Myocyte (in vitro differentiated cells): ENCODE data around the gene SLC10A7. TPM values are rescaled to one million over a fixed set of nuclear protein-coding genes. Genes with fewer than 3 reads are reported as not detected.

ENCODE experiments used
- DNase-seq: peaks from one replicate; pipeline ENCODE4 v3.0.0-alpha.2; 2012; ENCODE audit warnings: low read depth
- microRNA-seq: library from miRNA; unstranded; fragments of <30 nt; microRNA quantifications from one replicate; pipeline ENCODE4, GENCODE V29; 2016
- total RNA-seq: library from RNA; depleted of rRNA; stranded (reverse); fragments of >200 nt; gene quantifications from 2 replicates; pipeline ENCODE4 v1.2.3, GENCODE V29; 2014

The SLC10A7 gene
- total RNA-seq, 1 donor from 2014 or later, result 5.6 TPM

DNA sequence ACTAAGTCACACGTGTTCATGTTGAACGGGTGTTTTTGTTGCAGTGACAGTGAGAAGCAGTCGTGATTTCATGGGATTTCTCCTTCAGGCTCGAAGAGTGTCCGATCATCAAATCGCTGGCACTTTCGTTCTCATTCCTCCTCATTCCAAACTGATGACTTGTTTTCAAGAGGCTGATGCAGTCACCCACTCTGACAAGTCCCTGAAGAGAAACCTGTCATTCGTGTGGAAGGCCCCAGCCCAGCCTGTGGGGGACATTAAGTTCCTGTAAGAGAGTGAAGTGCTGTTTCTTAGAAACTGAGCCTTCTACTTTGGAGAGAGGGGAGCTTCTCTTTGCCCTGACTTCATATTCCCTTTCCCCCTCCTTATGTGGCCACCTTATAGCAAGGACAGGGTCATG lies 299.4 kb downstream of the SLC10A7 start:
- peak; percentile 40 for DNase-seq

DNA sequence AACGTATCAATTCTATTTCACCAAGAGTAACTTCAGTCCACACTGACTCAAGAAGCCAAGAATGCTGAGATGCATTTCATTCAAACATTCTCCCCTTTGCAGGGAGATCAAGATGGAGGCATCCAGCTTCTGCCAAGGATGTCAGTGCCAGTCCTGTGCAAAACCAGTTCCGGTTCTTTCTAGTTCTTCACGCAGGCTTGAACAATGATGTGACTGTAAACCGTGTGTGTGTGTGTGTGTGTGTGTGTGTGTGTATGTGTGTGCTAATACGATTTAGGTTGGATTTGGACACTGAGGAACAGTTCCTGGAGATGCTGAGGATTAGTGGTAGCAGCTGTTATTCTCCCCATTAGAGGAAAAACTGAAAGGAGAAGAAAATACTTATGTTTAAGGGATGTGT lies 307.5 kb downstream of the SLC10A7 start, which contains the start of gene REELD1:
REELD1 (plus strand) TSS at position 301 of the 400 bp plus-strand sequence. CDS start 2,415 bp downstream, outside the sequence.
- peak; percentile 9 for DNase-seq

DNA sequence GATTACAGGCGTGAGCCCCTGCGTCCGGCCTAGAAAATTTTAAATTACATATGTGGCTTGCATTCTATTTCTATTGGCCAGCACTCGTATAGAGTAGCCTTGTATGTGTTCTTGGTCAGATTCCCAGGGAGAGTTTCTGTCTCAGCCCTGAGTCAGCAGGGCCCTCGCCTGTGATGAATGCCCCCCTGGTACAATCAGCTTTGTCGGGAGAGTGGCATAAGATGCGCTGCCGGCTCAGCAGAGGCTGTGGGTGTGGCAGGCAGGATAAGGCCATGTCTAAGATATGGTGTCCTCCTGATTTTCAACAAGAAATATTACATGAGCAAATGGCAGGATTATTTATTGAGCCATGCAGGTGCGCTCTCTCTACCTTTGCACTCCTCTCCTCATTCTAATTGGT lies 309.0 kb downstream of the SLC10A7 start:
- DNase-seq, result no peak

DNA sequence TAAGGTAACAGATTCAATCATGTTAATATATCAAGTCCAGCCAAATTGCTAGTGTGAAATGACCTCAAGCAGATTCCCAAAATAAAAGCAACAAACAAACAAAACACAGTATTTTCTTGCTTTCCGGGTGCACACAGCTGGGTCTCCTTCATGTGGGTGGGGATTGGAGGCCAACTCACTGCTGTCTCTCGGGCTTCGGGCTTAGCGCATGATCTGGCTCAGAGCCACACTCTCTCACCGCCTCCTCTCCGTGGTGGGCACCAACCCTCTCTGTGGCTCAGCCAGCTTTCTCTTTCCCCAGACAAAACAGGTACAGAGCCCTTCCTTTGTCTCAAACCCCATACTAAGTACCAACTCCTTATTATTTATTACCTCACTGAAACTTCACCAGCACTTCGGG lies 310.3 kb downstream of the SLC10A7 start:
- DNase-seq, result no peak

DNA sequence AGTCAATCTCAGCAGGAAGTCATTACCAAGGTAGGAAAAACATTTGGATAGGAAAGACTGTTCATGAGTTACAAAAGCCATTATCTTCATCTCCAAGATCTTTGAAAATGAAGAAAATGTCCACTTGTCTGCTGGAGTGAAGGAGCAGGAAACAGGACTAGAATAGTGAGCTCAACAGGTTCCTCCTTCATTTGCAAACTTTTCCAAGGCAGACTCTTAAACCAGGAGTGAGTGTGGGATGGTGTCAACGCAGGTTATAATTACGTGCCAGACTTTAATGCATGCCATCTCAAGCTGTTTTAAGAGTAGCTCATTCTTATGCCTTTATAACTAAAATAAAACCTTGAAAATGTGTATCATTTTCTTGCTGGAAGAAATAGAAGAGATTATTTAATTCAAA lies 310.9 kb downstream of the SLC10A7 start:
- DNase-seq, result no peak

DNA sequence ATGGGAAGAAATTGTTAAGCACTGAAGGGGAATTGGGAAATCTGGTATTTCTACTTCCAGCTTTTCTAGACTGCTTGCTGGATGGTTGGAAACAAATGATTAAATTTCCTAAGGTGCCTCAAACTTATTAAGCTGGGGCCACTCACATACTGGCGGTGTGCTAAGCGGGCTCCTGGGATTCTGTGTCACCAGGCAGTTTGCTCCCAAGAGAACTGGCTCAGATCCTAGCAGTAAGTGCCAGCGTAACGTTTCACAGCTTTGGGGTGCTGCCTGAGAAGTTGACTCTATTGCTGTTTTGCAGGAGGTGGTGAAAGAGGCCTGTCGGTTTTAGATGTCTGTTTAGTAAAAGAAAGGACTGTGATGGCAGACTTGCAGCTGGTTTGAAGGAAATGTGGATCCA lies 314.3 kb downstream of the SLC10A7 start:
- no peak for DNase-seq

Small RNAs within 50 kb of the gene (microRNA-seq; reads per million reads assigned to microRNA genes)
- not detected for gene MIR7849

Other genes starting within 250 kb of the SLC10A7 start
- gene POU4F2, start 117.0 kb upstream of the SLC10A7 start, total RNA-seq, result not detected in 2 replicates